ENCODE measurements around the gene PYGO1. TPM values are rescaled to one million over a fixed set of nuclear protein-coding genes. Genes with fewer than 3 reads are reported as not detected.

Gene PYGO1
- total and polyA plus RNA-seq, 2 of the 8 experiments (the other 6 are each of a cell fraction or from before 2014, with no cell fraction given) = 0.50 to 1.1 TPM

DNA sequence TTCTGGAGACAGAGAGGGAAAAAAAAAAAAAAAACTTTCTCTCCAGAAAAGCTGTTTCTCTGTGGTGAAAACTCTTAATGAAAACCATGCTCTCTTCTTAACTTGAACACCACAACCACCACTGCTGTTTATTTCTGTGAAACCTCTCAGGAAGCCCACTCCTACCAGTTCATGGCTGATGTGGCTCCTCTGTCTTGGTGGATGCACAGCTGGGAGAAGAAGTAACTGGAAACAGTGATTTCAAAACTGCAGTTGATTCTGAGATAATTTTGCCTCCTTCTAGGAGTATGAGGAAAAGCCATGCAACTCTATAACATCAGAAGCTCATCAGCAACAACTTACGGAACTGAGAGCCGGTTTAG, 40.2 kb upstream of the PYGO1 start:
- no peak overlapping the region for H3K23ac ChIP-seq (ENCODE audit: insufficient read length)
- no peak overlapping the region for H2AK5ac ChIP-seq (ENCODE audit: low read depth, low read length)
- ChIA-PET CTCF (ENCODE audit: partially characterized antibody) (interaction anchor here (0.7 to 2.3 kb wide), 15 partner anchors 13 to 408 kb away, joined by 3 to 8 read pairs (median 4); no protein-coding TSS in a partner anchor), POLR2A (ENCODE audit: partially characterized antibody) (no interaction called here)
- H3K4me1 ChIP-seq (replicated peaks in 1 of 4; ENCODE audit: control insufficient read depth in 3 of 4, insufficient read depth in 4 of 4, low read length in 3 of 4) = no peaks in the 10 kb centered on the region
- no peak overlapping the region for H2BK120ac ChIP-seq (replicated peaks; ENCODE audit: low read depth, low read length)
- no peaks in the 10 kb centered on the region for H3K36me3 ChIP-seq (ENCODE audit: control insufficient read depth in 2 of 4, insufficient read depth in 4 of 4, low read length in 3 of 4)
- no peak overlapping the region for H3K14ac ChIP-seq (ENCODE audit: insufficient read length)
- no peak overlapping the region for H4K91ac ChIP-seq (replicated peaks; ENCODE audit: insufficient read length, low read length)
- H3K9me3 ChIP-seq (ENCODE audit: insufficient read depth in 2 of 2, low read depth in 1 of 2, low read length in 1 of 2) = no peaks in the 10 kb centered on the region
- no peak overlapping the region for H2BK20ac ChIP-seq (ENCODE audit: low read length)
- DNase-seq (ENCODE audit: low read depth in 1 of 2, low spot score in 2 of 2) = no peak
- H3K4me2 ChIP-seq (ENCODE audit: insufficient read depth in 1 of 2, low read depth in 2 of 2, low read length in 2 of 2) = no peak overlapping the region
- H4K8ac ChIP-seq (ENCODE audit: extremely low read depth, insufficient read depth, low read length) = no peak overlapping the region
- no peak overlapping the region for H2AFZ ChIP-seq (ENCODE audit: low read length)
- no peak overlapping the region for H3K4ac ChIP-seq (replicated peaks; ENCODE audit: insufficient read length, low read depth, low read length)
- H3K56ac ChIP-seq (replicated peaks; ENCODE audit: insufficient read length, low read depth, low read length) = no peak overlapping the region
- TF ChIP-seq YY1 (IDR thresholded peaks at IDR 0.05; ENCODE audit: low read depth, low read length) = no peak
- TF ChIP-seq RAD21 (IDR thresholded peaks at IDR 0.05 in 1 of 2, conservative IDR thresholded peaks at IDR 0.05 in 1 of 2; ENCODE audit: low read depth in 2 of 2, low read length in 2 of 2) = no peak
- TF ChIP-seq BRCA1 (IDR thresholded peaks at IDR 0.05; ENCODE audit: low read depth, low read length) = no peak
- TF ChIP-seq KDM4A (IDR thresholded peaks at IDR 0.05; ENCODE audit: low read depth, low read length, severe bottlenecking) = no peak
- no peak for TF ChIP-seq RBBP5 (IDR thresholded peaks at IDR 0.05; ENCODE audit: borderline replicate concordance, low read depth, low read length)
- TF ChIP-seq SAP30 (IDR thresholded peaks at IDR 0.05; ENCODE audit: insufficient read depth, insufficient replicate concordance, low read length) = no peak
- no peak for FAIRE-seq
- H4K20me1 ChIP-seq (replicated peaks in 1 of 2; ENCODE audit: control insufficient read depth in 1 of 2, insufficient read depth in 2 of 2, low read length in 2 of 2) = no peaks in the 10 kb centered on the region
- no peaks in the 10 kb centered on the region for H3K79me2 ChIP-seq (ENCODE audit: control insufficient read depth in 1 of 2, insufficient read depth in 2 of 2, low read length in 2 of 2)
- H2BK12ac ChIP-seq (ENCODE audit: low read depth, low read length) = no peak overlapping the region
- H2BK5ac ChIP-seq (ENCODE audit: low read depth, low read length) = no peak overlapping the region
- H3K18ac ChIP-seq (ENCODE audit: extremely low read depth, low read length) = no peak overlapping the region
- no peak overlapping the region for H2BK15ac ChIP-seq (ENCODE audit: low read length)
- no peaks in the 10 kb centered on the region for H3K27me3 ChIP-seq (replicated peaks in 1 of 4; ENCODE audit: control insufficient read depth in 3 of 4, extremely low read depth in 1 of 4, insufficient read depth in 3 of 4, low read length in 3 of 4)
- H3K23me2 ChIP-seq (ENCODE audit: low read depth, low read length) = no peaks in the 10 kb centered on the region
- 95% methylated on average over 2 of the region's 2 CpGs; no CpG with 5 or more reads in 1 of the 2 experiments for WGBS, 2 experiments (ENCODE audit: extremely low coverage in 1 of 2, insufficient coverage in 1 of 2, insufficient read length in 1 of 2, insufficient replicate concordance in 2 of 2, low coverage in 1 of 2, low lambda C conversion rate in 2 of 2, missing lambda C conversion rate in 1 of 2)
- no peak overlapping the region for H3K4me3 ChIP-seq (ENCODE audit: extremely low read depth in 1 of 4, insufficient read depth in 2 of 4, low read depth in 3 of 4, low read length in 4 of 4)
- no peaks in the 10 kb centered on the region for H3K79me1 ChIP-seq (ENCODE audit: low read depth, low read length)
- no peak overlapping the region for H3K9ac ChIP-seq (replicated peaks in 1 of 4; ENCODE audit: extremely low read depth in 1 of 4, low read depth in 3 of 4, low read length in 3 of 4)
- no peak overlapping the region for H4K5ac ChIP-seq (ENCODE audit: insufficient read length, low read depth, low read length)
- no peak overlapping the region for H3K27ac ChIP-seq (ENCODE audit: low read depth, low read length)
